Measurements from ENCODE around the gene KLK2.

KLK2 gene

DNA sequence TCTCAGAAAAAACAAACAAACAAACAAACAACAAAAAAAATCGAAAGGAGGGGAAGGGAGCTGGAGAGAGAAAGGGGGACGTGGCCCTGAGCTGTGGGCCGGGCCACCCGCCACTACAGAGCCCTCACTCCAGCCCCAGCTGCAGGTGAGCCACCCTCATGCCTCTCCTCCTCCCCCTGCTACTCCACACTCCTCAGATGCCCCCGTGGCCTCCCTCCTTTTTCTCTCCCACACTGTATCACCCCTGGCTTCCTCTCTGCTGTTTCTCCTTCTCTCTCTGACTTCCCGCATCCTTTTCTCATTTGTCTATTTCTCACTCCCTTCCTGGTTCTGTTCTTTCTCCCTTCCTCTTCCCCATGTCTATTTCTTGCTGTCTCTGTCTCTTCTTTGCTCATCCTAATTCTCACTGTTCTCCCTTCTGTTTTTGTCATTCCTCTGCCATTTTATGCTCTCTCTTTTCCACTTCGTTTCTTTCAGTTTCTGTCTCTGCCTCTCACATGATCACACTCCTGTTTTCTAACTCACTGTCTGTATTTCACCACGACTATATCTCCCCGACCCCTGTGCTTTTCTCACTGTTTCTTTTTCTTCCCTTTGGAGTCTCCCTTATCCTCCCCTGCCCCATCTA, 2.7 kb downstream of the KLK2 start:
- DNase-seq (ENCODE audit: low spot score) = peak; percentile 67
- in situ Hi-C loops (cut with MboI; ENCODE audit: low pct_unique_long_range_greater_than_20kb, low sequenced_read_pairs, unreplicated experiment) = no loop called here
- TF ChIP-seq, protein P1, sequence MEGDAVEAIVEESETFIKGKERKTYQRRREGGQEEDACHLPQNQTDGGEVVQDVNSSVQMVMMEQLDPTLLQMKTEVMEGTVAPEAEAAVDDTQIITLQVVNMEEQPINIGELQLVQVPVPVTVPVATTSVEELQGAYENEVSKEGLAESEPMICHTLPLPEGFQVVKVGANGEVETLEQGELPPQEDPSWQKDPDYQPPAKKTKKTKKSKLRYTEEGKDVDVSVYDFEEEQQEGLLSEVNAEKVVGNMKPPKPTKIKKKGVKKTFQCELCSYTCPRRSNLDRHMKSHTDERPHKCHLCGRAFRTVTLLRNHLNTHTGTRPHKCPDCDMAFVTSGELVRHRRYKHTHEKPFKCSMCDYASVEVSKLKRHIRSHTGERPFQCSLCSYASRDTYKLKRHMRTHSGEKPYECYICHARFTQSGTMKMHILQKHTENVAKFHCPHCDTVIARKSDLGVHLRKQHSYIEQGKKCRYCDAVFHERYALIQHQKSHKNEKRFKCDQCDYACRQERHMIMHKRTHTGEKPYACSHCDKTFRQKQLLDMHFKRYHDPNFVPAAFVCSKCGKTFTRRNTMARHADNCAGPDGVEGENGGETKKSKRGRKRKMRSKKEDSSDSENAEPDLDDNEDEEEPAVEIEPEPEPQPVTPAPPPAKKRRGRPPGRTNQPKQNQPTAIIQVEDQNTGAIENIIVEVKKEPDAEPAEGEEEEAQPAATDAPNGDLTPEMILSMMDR (IDR thresholded peaks at IDR 0.05; ENCODE audit: extremely low read depth, insufficient read depth, missing control alignments) = no peak

DNA sequence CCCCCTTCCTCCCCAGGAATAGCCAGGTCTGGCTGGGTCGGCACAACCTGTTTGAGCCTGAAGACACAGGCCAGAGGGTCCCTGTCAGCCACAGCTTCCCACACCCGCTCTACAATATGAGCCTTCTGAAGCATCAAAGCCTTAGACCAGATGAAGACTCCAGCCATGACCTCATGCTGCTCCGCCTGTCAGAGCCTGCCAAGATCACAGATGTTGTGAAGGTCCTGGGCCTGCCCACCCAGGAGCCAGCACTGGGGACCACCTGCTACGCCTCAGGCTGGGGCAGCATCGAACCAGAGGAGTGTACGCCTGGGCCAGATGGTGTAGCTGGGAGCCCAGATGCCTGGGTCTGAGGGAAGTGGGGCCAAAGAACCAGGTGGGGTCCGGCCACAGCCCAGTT, 3.2 kb downstream of the KLK2 start:
- DNase-seq (ENCODE audit: low spot score) = no peak
- in situ Hi-C loops (cut with MboI; ENCODE audit: low pct_unique_long_range_greater_than_20kb, low sequenced_read_pairs, unreplicated experiment) = no loop called here
- TF ChIP-seq, protein P1 (IDR thresholded peaks at IDR 0.05; ENCODE audit: extremely low read depth, insufficient read depth, missing control alignments) = no peak

DNA sequence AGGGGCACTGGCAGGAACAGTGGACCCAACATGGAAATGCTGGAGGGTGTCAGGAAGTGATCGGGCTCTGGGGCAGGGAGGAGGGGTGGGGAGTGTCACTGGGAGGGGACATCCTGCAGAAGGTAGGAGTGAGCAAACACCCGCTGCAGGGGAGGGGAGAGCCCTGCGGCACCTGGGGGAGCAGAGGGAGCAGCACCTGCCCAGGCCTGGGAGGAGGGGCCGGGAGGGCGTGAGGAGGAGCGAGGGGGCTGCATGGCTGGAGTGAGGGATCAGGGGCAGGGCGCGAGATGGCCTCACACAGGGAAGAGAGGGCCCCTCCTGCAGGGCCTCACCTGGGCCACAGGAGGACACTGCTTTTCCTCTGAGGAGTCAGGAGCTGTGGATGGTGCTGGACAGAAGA, 4.1 kb downstream of the KLK2 start:
- in situ Hi-C loops (cut with MboI; ENCODE audit: low pct_unique_long_range_greater_than_20kb, low sequenced_read_pairs, unreplicated experiment) = no loop called here
- TF ChIP-seq, protein P1 (IDR thresholded peaks at IDR 0.05; ENCODE audit: extremely low read depth, insufficient read depth, missing control alignments) = peak; percentile 0
- no peak for DNase-seq (ENCODE audit: low spot score)

DNA sequence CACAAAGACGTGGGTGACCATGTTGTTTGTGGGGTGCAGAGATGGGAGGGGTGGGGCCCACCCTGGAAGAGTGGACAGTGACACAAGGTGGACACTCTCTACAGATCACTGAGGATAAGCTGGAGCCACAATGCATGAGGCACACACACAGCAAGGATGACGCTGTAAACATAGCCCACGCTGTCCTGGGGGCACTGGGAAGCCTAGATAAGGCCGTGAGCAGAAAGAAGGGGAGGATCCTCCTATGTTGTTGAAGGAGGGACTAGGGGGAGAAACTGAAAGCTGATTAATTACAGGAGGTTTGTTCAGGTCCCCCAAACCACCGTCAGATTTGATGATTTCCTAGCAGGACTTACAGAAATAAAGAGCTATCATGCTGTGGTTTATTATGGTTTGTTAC, 5.6 kb downstream of the KLK2 start:
- in situ Hi-C loops (cut with MboI; ENCODE audit: low pct_unique_long_range_greater_than_20kb, low sequenced_read_pairs, unreplicated experiment) = no loop called here
- DNase-seq (ENCODE audit: low spot score) = no peak
- TF ChIP-seq, protein P1 (IDR thresholded peaks at IDR 0.05; ENCODE audit: extremely low read depth, insufficient read depth, missing control alignments) = no peak

DNA sequence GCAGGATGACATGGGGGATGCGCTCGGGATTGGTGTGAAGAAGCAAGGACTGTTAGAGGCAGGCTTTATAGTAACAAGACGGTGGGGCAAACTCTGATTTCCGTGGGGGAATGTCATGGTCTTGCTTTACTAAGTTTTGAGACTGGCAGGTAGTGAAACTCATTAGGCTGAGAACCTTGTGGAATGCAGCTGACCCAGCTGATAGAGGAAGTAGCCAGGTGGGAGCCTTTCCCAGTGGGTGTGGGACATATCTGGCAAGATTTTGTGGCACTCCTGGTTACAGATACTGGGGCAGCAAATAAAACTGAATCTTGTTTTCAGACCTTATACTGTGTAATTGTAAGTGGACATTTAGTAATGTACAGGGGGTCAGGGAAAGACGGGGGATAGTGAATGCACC, 7.0 kb downstream of the KLK2 start:
- TF ChIP-seq, protein P1 (IDR thresholded peaks at IDR 0.05; ENCODE audit: extremely low read depth, insufficient read depth, missing control alignments) = no peak
- in situ Hi-C loops (cut with MboI; ENCODE audit: low pct_unique_long_range_greater_than_20kb, low sequenced_read_pairs, unreplicated experiment) = no loop called here
- DNase-seq (ENCODE audit: low spot score) = no peak

DNA sequence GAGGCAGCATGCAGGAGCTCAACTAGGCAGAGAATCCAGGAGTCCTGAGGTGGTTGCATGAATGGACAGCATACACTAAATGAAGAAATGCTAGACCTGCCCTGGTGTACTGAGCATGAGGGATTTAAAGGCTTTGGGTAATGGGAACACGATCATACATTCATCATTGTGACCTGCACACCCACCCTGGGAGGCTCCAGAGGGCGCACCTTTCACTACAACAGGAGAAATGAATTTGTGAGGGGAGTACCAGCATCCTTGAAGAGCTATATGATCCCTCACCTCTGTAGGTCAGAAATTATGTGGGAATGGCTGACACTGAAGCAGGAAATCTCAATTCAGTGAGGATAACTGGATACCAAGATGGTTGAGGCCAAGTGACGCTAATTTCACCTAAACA, 8.9 kb downstream of the KLK2 start:
- TF ChIP-seq, protein P1 (IDR thresholded peaks at IDR 0.05; ENCODE audit: extremely low read depth, insufficient read depth, missing control alignments) = peak; percentile 27
- no peak for DNase-seq (ENCODE audit: low spot score)
- in situ Hi-C loops (cut with MboI; ENCODE audit: low pct_unique_long_range_greater_than_20kb, low sequenced_read_pairs, unreplicated experiment) = no loop called here
